ENCODE data around the gene TRIM9.

Gene TRIM9

GRCh38 chr14:50931559-50931958, 163.3 kb downstream of the TRIM9 start:
- no peak for DNase-seq
- peaks cover 11% of the 10 kb centered on the region for H3K4me1 ChIP-seq
- H3K9me3 ChIP-seq = no peaks in the 10 kb centered on the region
- no peak for TF ChIP-seq CTCF (IDR thresholded peaks at IDR 0.05; ENCODE audit: low read depth, low read length)
- H3K4me3 ChIP-seq (ENCODE audit: low read depth, low read length) = no peak overlapping the region
- no peaks in the 10 kb centered on the region for H3K27me3 ChIP-seq
- no peaks in the 10 kb centered on the region for H3K36me3 ChIP-seq

- Histone ChIP-seq H3K9me3 (no peaks in the 10 kb centered on the region), H3K4me3 (ENCODE audit: low read depth, low read length) (no peak overlapping the region), H3K4me1 (peaks cover 11% of the 10 kb centered on the region), H3K27me3 (no peaks in the 10 kb centered on the region), H3K36me3 (no peaks in the 10 kb centered on the region)
- no peak for DNase-seq
- no peak for TF ChIP-seq CTCF (IDR thresholded peaks at IDR 0.05; ENCODE audit: low read depth, low read length)
Observed at GRCh38 chr14:50929506-50929905, 165.4 kb downstream of the TRIM9 start.

GRCh38 chr14:50928002-50928635, 166.8 kb downstream of the TRIM9 start:
- H3K36me3 ChIP-seq = no peaks in the 10 kb centered on the region
- H3K4me3 ChIP-seq (ENCODE audit: low read depth, low read length) = no peak overlapping the region
- no peaks in the 10 kb centered on the region for H3K9me3 ChIP-seq
- peaks cover 11% of the 10 kb centered on the region for H3K4me1 ChIP-seq
- no peak for DNase-seq
- TF ChIP-seq CTCF (IDR thresholded peaks at IDR 0.05; ENCODE audit: low read depth, low read length) = no peak
- H3K27me3 ChIP-seq = no peaks in the 10 kb centered on the region

GRCh38 chr14:50926851-50927386, 168.0 kb downstream of the TRIM9 start:
- no peak overlapping the region for H3K4me3 ChIP-seq (ENCODE audit: low read depth, low read length)
- DNase-seq = no peak

More at GRCh38 chr14:50926851-50927386, 168.0 kb downstream of the TRIM9 start:
- Histone ChIP-seq H3K27me3 (no peaks in the 10 kb centered on the region), H3K4me1 (peaks cover under 1% of the 10 kb centered on the region; the same call in 1 of the 2 replicates), H3K9me3 (no peaks in the 10 kb centered on the region), H3K36me3 (no peaks in the 10 kb centered on the region)
- no peak for TF ChIP-seq CTCF (IDR thresholded peaks at IDR 0.05; ENCODE audit: low read depth, low read length)

Data from BE2C (cell line).